ENCODE data around the gene KCNJ5.

GRCh38 chr11:128865490-128865889 lies 25.7 kb upstream of the KCNJ5 start:
- TF ChIP-seq CTCF (IDR thresholded peaks at IDR 0.05; ENCODE audit: low read length) (no peak), EZH2 (IDR thresholded peaks at IDR 0.05; ENCODE audit: borderline replicate concordance, low read length) (no peak)
